Urothelium cell line (cell line): ENCODE results near the gene SVOP.

Experiments
- DNase-seq: peaks from one replicate; pipeline ENCODE4 v3.0.0; 2011; ENCODE audit warnings: low spot score, mixed read lengths
- FAIRE-seq: peaks from 2 replicates; lab custom pipeline; 2011; peaks lifted over from hg19 to GRCh38; lab: Jason Lieb, UNC

Gene SVOP

DNA sequence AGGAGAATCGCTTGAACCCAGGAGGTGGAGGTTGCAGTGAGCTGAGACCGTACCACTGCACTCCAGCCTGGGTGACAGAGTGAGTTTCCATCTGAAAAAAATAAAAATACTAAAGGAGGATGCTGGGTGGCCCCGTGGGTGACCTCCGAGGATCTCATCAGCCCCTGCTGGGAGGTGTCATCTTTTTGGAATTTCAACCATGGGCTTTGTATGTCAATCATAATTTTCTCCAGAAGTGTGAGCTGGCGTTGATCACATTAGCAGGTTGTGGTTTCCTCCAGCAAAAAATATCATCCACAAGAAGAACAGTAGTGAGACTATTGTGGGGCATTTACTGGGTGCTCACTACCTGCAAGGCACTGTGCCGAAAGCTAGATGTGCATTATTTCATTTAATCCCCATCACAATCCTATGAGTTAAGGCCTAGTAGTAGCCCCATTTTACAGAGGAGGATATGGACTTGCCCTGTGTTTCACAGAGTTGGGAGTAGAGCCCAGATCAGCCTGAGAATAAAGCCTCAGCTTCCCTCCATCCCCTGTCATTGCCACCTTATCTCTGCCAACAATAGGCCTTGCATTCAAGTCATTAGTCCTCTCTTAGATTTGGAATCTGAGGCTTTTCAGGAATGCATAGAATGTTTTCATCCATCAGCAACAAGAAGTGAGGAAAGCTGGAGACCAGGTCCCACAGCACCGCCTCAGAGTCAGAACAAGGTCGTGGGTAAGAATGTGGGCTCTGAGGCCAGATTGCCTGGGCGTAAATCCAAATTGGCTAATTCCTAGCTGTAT lies 39.8 kb downstream of the SVOP start:
- FAIRE-seq = no peak

GRCh38 chr12:108977360-108977759 lies 43.5 kb downstream of the SVOP start:
- DNase-seq (no peak), FAIRE-seq (no peak)

More for the DNA sequence above, 39.8 kb downstream of the SVOP start:
- peak; percentile 38 for DNase-seq

DNA sequence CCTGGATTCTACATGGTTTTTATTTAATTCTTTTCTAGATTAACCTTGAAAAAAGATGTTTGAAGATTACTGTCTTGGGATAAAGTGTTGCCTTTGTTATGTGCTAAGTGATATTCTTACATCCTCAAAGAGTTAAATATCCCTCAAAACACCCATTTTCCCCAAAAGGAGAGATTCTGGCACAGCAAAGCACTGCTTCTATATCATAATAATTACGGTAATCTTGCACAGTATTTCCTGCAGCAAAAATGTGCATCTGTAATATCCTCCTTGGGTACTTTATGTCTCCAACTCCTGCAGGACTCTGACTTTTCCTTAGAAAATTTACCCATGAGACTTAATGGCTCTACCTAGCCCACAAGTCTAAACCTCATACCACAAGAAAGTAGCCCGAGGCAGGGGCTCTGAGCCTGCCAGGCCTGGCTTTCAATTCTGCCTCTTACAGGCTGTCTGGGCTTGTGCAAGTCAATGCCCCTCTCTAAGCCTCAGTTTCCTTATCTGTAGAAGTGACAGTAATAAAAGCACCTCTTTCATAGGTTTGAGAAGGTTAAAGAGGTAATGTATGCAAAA lies 45.8 kb downstream of the SVOP start:
- DNase-seq (no peak), FAIRE-seq (no peak)

DNA sequence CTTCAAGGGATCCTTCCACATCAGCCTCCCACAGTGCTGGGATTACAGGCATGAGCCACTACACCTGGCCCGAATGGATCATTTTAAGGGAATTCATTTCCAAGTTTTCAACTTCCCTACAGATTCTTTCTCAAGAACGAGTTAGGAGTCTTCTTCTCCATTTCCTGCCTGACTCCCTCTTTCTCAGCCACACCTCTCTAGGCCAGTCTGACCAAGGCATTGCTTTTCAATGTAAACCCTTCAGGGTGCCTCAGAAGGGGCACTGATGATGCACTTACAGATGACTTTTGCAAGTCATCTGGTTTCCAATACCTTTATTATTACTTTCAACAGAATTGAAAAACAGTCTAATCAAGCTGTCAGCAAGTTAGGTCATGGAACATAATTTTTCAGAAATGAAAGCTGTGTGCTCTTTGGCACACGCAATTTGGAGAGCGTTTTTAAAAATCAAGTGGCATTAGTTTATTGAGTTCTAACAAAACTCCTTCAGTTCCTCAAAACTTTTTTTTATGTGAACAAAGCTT lies 47.2 kb downstream of the SVOP start:
- FAIRE-seq (no peak), DNase-seq (no peak)

GRCh38 chr12:108972358-108972757 lies 48.5 kb downstream of the SVOP start:
- FAIRE-seq = no peak
- no peak for DNase-seq

GRCh38 chr12:108969622-108970021 lies 51.2 kb downstream of the SVOP start:
- FAIRE-seq (no peak), DNase-seq (no peak)

- FAIRE-seq (no peak), DNase-seq (peak; percentile 11)
These were observed 52.9 kb downstream of the SVOP start for GRCh38 chr12:108967869-108968540.

DNA sequence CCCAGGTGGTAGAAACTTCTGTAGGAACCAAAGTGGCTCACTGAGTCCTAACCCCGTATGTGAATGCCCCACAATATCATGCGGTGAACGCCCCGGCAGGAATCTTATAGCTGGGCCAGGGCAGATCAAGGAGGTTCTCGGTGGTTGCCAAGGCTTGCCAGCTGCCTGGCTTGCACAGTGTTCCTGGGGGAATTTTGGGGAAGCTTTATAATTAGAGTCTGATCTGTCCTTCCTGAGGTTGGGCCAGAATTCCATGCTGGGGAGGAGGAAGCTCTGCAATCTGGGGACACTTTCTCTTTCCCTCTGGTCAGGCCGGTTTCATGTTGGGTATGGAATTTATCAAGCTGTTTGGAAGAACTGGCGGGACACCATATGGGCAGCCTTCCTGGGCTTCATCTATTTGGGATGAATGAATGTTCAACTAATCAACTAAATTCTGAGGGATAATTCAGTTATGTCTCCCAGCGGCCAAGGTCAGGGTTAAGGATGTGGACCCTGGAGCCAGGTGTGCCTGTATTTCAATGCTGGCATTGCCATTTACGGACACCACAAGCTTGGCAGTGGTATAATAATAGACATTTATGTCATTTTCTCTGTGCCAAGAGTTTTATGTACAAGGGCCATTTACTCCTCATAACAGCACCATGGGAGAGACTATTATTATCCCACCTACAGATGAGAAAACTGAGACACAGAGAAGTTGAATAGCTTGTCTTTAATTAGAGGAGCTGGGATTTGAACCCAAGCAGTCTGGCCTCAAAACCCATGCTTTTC lies 54.3 kb downstream of the SVOP start:
- no peak for DNase-seq

GRCh38 chr12:108965886-108966285 lies 55.0 kb downstream of the SVOP start:
- DNase-seq = no peak
- no peak for FAIRE-seq

More for the DNA sequence above, 54.3 kb downstream of the SVOP start:
- no peak for FAIRE-seq

- FAIRE-seq = no peak
- no peak for DNase-seq
These were observed 56.2 kb downstream of the SVOP start for GRCh38 chr12:108964371-108965352.

DNA sequence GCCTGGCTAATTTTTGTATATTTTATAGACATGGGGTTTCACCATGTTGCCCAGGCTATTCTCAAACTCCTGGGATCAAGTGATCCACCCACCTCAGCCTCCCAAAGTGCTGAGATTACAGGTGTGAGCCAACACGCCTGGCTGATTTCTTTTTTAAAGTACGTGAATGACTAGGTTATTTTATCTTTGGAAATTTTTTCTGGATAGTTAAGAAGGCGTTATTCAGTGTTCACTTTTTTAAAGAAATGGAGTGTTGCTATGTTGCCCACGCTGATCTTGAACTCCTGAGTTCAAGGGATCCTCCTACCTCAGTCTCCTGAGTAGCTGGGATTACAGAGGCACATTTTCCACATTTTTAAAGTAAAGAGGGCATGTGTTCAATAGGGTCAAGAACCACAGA lies 58.6 kb downstream of the SVOP start:
- DNase-seq (no peak), FAIRE-seq (no peak)

DNA sequence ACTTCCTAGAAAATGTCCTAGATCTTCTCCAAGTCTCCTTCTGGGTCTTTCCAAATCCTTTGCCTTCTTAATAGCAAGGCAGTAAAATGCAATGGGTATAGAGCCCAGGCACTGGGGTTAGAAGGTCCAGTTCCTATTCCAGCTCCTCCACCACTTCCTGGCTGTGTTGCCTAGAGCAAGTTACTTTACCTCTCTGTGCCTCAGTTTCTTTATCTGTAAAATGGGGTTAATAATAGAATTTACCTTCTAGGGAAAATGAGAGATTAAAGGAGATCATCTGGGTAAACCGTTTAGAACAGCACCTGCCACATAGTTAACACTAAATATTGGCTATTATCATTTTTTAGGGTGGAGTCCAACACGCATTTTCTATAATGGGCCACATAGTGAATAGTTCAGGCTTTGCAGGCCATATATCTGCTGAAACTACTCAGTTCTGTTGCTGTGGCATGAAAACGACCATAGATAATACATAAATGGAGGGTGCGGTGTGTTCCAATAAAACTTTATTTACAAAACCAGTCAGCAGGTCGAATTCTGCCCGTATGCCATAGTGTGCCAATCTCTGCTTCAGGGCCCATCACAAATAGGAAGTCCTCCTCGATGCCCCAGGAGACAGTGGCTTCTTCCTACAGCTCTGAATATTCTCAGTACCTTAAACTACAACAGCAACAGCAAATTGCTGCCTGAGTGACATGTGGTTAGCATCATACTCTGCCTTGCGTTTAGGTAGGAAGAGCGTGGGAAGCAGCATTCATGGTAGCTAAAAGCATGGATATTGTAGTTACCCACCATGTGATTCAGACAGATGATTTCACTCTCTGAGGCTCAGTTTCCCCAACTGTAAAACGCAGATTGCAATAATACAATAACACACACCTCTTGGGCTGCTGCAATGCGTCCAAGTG lies 60.9 kb downstream of the SVOP start:
- DNase-seq (no peak), FAIRE-seq (no peak)

- FAIRE-seq = no peak
- peak; percentile 71 for DNase-seq
These were observed 65.5 kb downstream of the SVOP start for GRCh38 chr12:108955225-108955835.

DNA sequence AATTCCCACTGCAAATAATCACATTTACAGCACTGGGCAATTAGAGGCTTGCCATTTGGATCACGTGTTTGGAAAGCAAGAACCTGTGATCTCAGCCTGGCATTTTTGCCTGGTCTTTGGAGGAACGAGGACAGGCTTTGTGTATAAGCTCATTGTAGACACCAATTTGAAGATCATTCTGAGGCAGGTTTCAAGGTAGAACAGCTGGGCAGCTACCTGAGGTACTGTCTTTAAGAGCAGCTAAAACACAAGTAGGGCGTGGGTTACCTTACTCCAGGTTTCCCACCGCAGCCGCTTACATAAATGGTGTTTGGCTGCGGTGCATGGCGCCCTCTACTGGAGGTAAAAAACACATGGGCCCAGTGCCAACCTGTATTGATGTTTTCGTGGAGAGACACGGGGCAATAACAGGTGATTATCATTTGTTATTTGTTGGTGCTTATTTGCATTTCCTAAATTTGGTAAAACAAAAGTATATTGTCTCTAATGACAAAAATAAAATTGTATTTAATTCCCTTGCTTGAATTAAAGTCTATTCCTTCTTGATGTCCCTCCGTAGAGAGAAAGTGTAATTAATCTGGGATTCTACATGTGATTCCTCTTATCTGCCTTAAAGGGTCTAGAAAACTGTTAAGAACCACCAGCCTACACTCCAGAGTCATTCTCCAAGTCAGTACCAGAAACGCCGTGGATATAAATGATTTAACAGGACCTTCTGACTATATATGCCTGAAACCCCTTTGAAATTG lies 69.7 kb downstream of the SVOP start:
- FAIRE-seq = no peak

GRCh38 chr12:108949976-108950375 lies 70.9 kb downstream of the SVOP start:
- FAIRE-seq (no peak), DNase-seq (no peak)

More for the DNA sequence above, 69.7 kb downstream of the SVOP start:
- peak; percentile 20 for DNase-seq

DNA sequence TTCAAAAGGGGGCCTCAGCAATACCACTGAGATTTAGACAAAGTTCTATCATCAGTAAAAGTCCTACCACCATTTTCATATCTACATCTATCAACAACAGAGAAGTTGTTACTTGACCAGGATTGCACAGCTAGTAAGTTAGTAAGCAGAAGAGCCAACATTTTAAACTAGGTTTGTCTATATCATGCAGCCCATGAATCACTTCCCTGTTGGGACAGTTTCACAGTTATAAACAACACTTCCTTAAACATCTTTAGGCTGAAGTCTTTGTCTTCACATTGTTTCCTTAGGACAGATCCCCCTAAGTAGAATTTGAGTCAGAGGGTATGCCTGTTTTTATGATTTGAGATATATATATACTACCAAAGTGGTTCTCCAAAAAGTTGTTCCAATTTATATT lies 72.5 kb downstream of the SVOP start:
- DNase-seq (no peak), FAIRE-seq (no peak)

GRCh38 chr12:108947097-108947496 lies 73.8 kb downstream of the SVOP start:
- FAIRE-seq = no peak
- DNase-seq = no peak

GRCh38 chr12:108940138-108940537 lies 80.7 kb downstream of the SVOP start:
- no peak for DNase-seq
- FAIRE-seq = no peak
